Activated effector memory CD4-positive, alpha-beta T cell treated with anti-CD3 and anti-CD28 coated beads, Interleukin-2, amount 50 U/mL, for 16 hours (primary cell): ENCODE measurements around the gene EIF4E2.

ENCODE experiments used
- DNase-seq: peaks from one replicate; pipeline ENCODE4 v3.0.0-alpha.2; 2020

EIF4E2 gene

GRCh38 chr2:232604535-232604934 is 54.0 kb downstream of the EIF4E2 start:
- no peak for DNase-seq

- DNase-seq, result no peak
These were observed 56.5 kb downstream of the EIF4E2 start for GRCh38 chr2:232607011-232607410.

GRCh38 chr2:232609607-232610006 is 59.1 kb downstream of the EIF4E2 start:
- DNase-seq, result no peak

- no peak for DNase-seq
These were observed 59.6 kb downstream of the EIF4E2 start for GRCh38 chr2:232610081-232610480.

GRCh38 chr2:232611061-232611460 is 60.6 kb downstream of the EIF4E2 start:
- no peak for DNase-seq

GRCh38 chr2:232611559-232612218 is 61.2 kb downstream of the EIF4E2 start:
- DNase-seq, result peak; percentile 90

- DNase-seq, result no peak
These were observed 63.1 kb downstream of the EIF4E2 start for GRCh38 chr2:232613538-232614134.

- no peak for DNase-seq
These were observed 64.8 kb downstream of the EIF4E2 start for GRCh38 chr2:232615339-232615738.
